ENCODE data around the gene SH3RF1. TPM values are rescaled to one million over a fixed set of nuclear protein-coding genes. Genes with fewer than 3 reads are reported as not detected.

The SH3RF1 gene
- total and polyA plus RNA-seq, 2 of the 13 experiments (the other 11 are each of a cell fraction or from before 2014, with no cell fraction given) = 3.1 to 3.2 TPM

DNA sequence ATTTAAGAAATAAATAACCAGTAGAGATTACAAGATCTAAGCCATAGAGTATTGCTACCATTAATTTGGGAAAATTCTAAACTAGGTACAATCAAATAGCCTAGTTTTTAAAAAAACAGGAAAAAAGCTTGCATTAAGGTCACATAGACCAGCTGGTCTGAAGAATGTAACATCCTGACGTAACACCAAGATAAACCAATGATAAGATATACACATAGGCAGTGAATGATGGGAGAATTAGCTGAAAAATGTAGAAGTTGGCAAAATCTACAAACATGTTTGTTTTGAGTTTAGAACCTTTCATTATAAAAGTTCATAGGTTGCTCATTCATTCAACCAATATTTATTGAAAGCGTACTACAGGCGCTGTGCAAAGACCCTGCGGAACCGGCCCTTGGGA, 120.0 kb downstream of the SH3RF1 start (continued):
- no peak for TF ChIP-seq ZNF136 (CRISPR knock-in tag; IDR thresholded peaks at IDR 0.05; ENCODE audit: low read depth)
- no peak for TF ChIP-seq RORA (CRISPR knock-in tag; IDR thresholded peaks at IDR 0.05)
- no peak for TF ChIP-seq POLR2G (IDR thresholded peaks at IDR 0.05; ENCODE audit: low read depth, low read length)
- no peak for TF ChIP-seq HES4 (CRISPR knock-in tag; IDR thresholded peaks at IDR 0.05; ENCODE audit: borderline replicate concordance)
- no peak for TF ChIP-seq SMAD9 (CRISPR knock-in tag; IDR thresholded peaks at IDR 0.05)
- TF ChIP-seq, protein P1, sequence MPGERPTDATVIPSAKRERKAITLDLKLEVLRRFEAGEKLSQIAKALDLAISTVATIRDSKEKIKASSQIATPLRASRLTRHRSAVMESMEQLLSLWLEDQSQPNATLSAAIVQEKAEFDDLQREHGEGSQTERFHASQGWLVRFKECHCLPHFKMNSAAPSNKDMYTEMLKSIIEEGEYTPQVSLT (CRISPR knock-in tag; IDR thresholded peaks at IDR 0.05; ENCODE audit: borderline replicate concordance, low read depth) = no peak

DNA sequence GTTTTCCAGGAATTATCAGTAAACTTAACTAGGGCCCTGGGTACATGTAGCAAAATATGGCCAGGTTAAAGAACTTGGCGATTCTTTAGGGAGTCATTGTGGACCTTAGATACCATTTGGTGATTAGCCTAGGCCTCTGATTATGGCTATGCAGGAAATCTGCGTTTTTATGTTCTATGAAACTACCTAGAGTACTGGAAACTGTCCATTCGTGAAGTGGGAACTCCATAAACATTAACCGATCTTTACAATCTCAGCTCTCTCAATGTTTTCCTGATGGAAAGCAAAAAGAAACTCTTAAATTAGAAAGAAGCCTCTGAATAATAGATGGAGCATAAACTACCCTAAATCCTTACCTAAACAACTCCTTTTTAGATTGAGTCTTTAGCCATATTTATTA, 121.9 kb downstream of the SH3RF1 start:
- TF ChIP-seq KMT2A (CRISPR knock-in tag; IDR thresholded peaks at IDR 0.05) (no peak), ZBTB1 (CRISPR knock-in tag; IDR thresholded peaks at IDR 0.05; ENCODE audit: borderline replicate concordance) (no peak), ZNF24 (IDR thresholded peaks at IDR 0.05) (no peak), GTF2F1 (IDR thresholded peaks at IDR 0.05; ENCODE audit: low read length) (no peak), SIX1 (CRISPR knock-in tag; IDR thresholded peaks at IDR 0.05; ENCODE audit: borderline replicate concordance) (no peak), SMAD9 (CRISPR knock-in tag; IDR thresholded peaks at IDR 0.05) (no peak), PITX1 (CRISPR knock-in tag; IDR thresholded peaks at IDR 0.05) (no peak), ZNF816 (CRISPR knock-in tag; IDR thresholded peaks at IDR 0.05; ENCODE audit: borderline replicate concordance) (no peak), YY1 (IDR thresholded peaks at IDR 0.05; ENCODE audit: insufficient read depth, insufficient replicate concordance, low read depth, low read length) (no peak)
- no TSS peak for BruUV-seq (replicated peaks)
- Histone ChIP-seq H3K4me1 (ENCODE audit: insufficient read depth, low read length) (no peaks in the 10 kb centered on the region), H3K4me2 (ENCODE audit: low read depth, low read length) (no peak overlapping the region), H2AFZ (ENCODE audit: low read length) (no peak overlapping the region), H3K9me3 (ENCODE audit: low read length) (no peaks in the 10 kb centered on the region), H4K20me1 (ENCODE audit: insufficient read depth, low read length) (no peaks in the 10 kb centered on the region), H3K79me2 (ENCODE audit: insufficient read depth, low read length) (no peaks in the 10 kb centered on the region), H3K36me3 (replicated peaks in 1 of 2; ENCODE audit: control insufficient read depth in 1 of 2, insufficient read depth in 2 of 2, low read length in 2 of 2) (peaks cover 3 to 4% of the 10 kb centered on the region in 2 experiments; a peak in 3 of 5 replicates), H3K9ac (ENCODE audit: insufficient read depth, low read depth, low read length) (no peak overlapping the region), H3K27me3 (ENCODE audit: control insufficient read depth in 1 of 2, insufficient read depth in 2 of 2, low read length in 2 of 2) (no peaks in the 10 kb centered on the region), H3K4me3 (replicated peaks in 1 of 3; ENCODE audit: insufficient read depth in 1 of 3, low read depth in 2 of 3, low read length in 3 of 3) (no peak overlapping the region), H3K27ac (ENCODE audit: extremely low read length, insufficient read depth, low read length) (no peak overlapping the region)
- ChIA-PET POLR2A (no interaction called here), CTCF (ENCODE audit: low intra/inter-chr PET ratio, low total read pairs) (no interaction called here)
- WGBS (ENCODE audit: low lambda C conversion rate) = 93% methylated on average over 4 of the region's 4 CpGs
- ATAC-seq = no peak
- intact Hi-C loops (cut with micrococcal nuclease; ENCODE audit: unreplicated experiment) = no loop called here
- no peak for DNase-seq (ENCODE audit: low spot score)
- no peak for FAIRE-seq
- in situ Hi-C loops (cut with HindIII; ENCODE audit: extremely low pct_ligation_motif_present, low pct_unique_long_range_greater_than_20kb) = no loop called here

All from HepG2 (cell line).